Stimulated activated CD4-positive, alpha-beta T cell treated with anti-CD3 and anti-CD28 coated beads, Interleukin-1b, Interleukin-23, amount 100 ng/mL, for 4 hours (primary cell): ENCODE measurements around the gene DSCAM.

Experiments used
- DNase-seq, 2 donors: peaks; one replicate each; pipeline ENCODE4 v3.0.0-alpha.2; 2020; ENCODE audit warnings: low read depth in 2 of 2

Gene DSCAM

GRCh38 chr21:40707656-40708244, 139.2 kb downstream of the DSCAM start:
- DNase-seq: no peak

- DNase-seq: no peak
Observed at GRCh38 chr21:40706806-40707655, 139.9 kb downstream of the DSCAM start.

- DNase-seq: no peak
Observed at GRCh38 chr21:40706176-40706575, 140.8 kb downstream of the DSCAM start.

- no peak for DNase-seq
Observed at GRCh38 chr21:40704141-40704540, 142.8 kb downstream of the DSCAM start.

- DNase-seq: no peak
Observed at GRCh38 chr21:40699366-40699765, 147.6 kb downstream of the DSCAM start.

- DNase-seq: no peak
Observed at GRCh38 chr21:40696246-40696645, 150.7 kb downstream of the DSCAM start.

GRCh38 chr21:40689840-40690360, 157.1 kb downstream of the DSCAM start:
- DNase-seq: no peak

- no peak for DNase-seq
Observed at GRCh38 chr21:40689217-40689616, 157.7 kb downstream of the DSCAM start.

GRCh38 chr21:40688106-40688864, 158.7 kb downstream of the DSCAM start:
- DNase-seq: no peak

- no peak for DNase-seq
Observed at GRCh38 chr21:40687625-40688024, 159.3 kb downstream of the DSCAM start.

- no peak for DNase-seq
Observed at GRCh38 chr21:40686526-40686925, 160.4 kb downstream of the DSCAM start.

GRCh38 chr21:40685141-40685540, 161.8 kb downstream of the DSCAM start:
- no peak for DNase-seq

GRCh38 chr21:40684726-40685125, 162.2 kb downstream of the DSCAM start:
- DNase-seq: no peak

- no peak for DNase-seq
Observed at GRCh38 chr21:40683349-40683748, 163.6 kb downstream of the DSCAM start.

GRCh38 chr21:40681164-40681859, 165.6 kb downstream of the DSCAM start:
- no peak for DNase-seq

GRCh38 chr21:40680311-40680710, 166.6 kb downstream of the DSCAM start:
- no peak for DNase-seq

- no peak for DNase-seq
Observed at GRCh38 chr21:40678681-40679284, 168.2 kb downstream of the DSCAM start.

GRCh38 chr21:40675017-40675416, 171.9 kb downstream of the DSCAM start:
- DNase-seq: no peak

- no peak for DNase-seq
Observed at GRCh38 chr21:40672602-40673001, 174.4 kb downstream of the DSCAM start.

GRCh38 chr21:40671716-40672115, 175.2 kb downstream of the DSCAM start:
- no peak for DNase-seq

- DNase-seq: no peak
Observed at GRCh38 chr21:40668555-40669275, 178.2 kb downstream of the DSCAM start.
